Skin epidermis (tissue), 12 donors: ENCODE results near the gene RNASE13.
"Not testable (repeated sequence)": the region's sequence is repeated elsewhere in the genome, so short reads cannot be mapped to it uniquely, and the experiment has no call there.

Experiments used
- H3K27ac ChIP-seq, 21 experiments: fragments of 200-600 bp; sonication (generic) in 11 of 21; one replicate each; pipeline ENCODE4 v1.5.0; 2020; ENCODE audit warnings: mild to moderate bottlenecking in 3 of 21, inconsistent platforms in 2 of 21, moderate library complexity in 2 of 21
- H3K4me3 ChIP-seq, 7 experiments: fragments of 200-600 bp; sonication (generic) in 2 of 7; one replicate each; pipeline ENCODE4 v1.5.0; 2020; ENCODE audit warnings: inconsistent platforms in 2 of 7, mild to moderate bottlenecking in 2 of 7, moderate library complexity in 1 of 7

Gene RNASE13

DNA sequence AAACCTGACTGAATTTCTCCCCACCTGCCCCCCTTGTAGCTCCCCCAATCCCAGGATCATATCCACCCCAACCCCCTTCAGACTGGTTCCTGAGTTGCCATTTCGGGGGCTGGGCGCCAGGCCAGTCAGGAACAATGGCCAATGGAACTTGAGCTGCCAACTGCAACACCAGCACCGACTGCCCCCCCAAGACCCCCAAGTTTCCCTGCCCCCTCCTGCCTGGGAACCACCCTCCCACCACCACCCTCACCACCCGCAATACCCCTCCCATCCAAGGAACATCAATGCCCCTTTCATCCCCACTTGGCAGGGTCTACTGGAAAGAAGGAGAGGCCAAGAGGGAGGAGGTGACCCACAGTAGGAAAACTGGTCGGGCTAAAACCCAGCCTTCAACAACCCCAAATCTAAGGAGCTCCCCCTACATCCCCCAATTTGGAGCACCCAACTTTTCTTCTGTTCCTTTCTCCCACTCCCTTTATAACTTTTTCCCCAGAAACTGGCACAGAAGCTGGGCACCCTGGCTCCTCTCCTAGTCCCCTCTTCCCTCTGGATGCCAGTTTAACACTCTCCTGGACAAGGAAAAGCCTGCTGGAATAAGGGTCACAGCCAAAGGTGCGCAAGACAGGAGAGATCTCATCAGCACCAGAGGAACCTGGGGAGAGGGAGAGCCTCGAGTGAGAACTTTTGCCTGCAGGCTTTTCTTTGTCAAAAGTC lies 8.2 kb downstream of the RNASE13 start:
- Histone ChIP-seq H3K27ac (peak overlapping the region in 10 of 21 experiments; percentile 21 to 85 (median 78)), H3K4me3 (no peak overlapping the region)

DNA sequence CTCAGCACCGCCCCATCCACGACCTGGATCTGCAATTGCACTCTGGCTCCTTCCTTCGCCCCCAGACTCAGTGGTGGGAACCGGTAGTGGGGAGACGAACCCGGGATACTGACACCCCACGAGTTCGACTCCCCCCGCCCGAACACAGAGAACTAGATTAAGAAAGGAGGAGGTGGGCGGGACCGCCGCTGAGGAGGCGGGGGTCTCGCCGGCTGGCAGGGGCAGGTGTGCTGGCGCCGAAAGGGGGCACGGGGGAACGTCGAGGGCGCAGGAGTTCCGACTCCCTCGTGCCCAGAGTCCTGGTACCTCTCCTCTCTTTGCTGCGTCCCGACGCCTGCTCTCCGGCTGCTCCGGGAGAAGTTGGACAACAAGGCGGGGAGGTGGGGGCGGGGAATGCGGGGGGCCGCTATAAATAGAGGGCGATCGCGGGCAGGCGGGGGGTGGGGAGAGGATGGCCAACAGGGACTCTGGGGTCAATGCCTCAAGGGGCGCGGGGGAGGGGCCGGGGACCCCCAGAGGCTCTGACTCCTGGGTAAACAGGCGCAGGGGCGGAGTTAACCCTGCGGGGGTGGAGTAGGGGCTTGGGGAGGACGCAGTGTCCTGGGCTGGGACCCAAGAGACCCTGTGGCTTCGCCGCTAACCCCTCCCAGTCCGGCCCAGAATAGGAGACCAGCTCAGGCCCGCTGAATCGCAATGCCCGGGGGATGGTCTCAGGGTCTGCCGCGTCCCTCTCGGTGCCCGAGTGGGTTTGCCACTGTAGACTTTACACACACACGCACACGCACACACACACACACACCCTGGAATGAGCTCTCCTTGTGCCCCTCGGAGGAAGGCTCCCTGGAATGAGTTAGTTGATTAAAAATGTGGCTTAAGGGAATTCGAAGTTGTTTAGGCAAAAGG lies 9.0 kb downstream of the RNASE13 start:
- peak overlapping the region in 20 of 21 experiments; percentile 3 to 85 (median 76) for H3K27ac ChIP-seq
- peak overlapping the region; percentile 47 to 74 (median 67) for H3K4me3 ChIP-seq

DNA sequence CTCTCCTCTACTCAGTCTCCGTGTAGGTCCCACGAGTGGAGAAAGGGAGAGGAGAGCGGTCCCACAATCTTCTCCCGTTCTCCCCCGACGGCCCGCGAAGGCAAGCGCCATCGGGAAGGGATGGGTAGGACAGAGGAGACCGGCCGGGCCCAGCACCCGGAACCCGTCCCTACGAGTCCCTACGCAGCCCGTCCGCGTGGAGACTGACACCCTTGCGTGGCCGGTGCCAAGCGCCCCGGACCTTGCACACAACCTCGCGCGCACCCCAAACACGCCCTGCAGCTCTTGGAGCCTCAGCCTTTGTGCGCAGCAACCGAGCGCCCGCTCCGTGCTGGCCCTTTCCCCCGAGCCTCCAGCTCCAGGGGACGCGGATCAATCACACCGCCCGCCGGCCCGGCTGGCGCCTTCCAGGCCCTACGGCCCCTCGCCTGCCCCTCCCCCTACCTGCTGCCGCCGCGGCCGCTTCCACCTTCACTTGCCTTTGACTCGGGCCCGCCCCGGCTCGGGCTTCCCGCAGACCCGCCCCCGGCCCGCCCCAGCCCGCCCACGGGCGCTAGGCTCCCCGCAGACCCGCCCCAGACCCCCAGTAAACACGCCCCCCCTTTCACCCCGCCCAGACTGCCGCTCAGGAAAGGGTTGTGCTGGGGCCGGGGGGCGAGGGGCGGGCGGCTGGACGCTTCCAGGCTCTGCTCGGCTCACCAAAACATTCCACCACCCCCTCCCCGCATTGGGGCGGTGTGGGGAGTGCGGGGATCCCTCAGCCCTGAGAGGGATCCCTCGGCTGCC lies 9.8 kb downstream of the RNASE13 start, which contains the start of gene NDRG2:
NDRG2 (minus strand) TSS at position 477 of the 786 bp plus-strand sequence. CDS start 1,746 bp downstream, outside the sequence.
- Histone ChIP-seq H3K27ac (peak within 1 kb of the TSS in 20 of 21 experiments; percentile 3 to 85 (median 76)), H3K4me3 (peak within 1 kb of the TSS; percentile 47 to 74 (median 67))

DNA sequence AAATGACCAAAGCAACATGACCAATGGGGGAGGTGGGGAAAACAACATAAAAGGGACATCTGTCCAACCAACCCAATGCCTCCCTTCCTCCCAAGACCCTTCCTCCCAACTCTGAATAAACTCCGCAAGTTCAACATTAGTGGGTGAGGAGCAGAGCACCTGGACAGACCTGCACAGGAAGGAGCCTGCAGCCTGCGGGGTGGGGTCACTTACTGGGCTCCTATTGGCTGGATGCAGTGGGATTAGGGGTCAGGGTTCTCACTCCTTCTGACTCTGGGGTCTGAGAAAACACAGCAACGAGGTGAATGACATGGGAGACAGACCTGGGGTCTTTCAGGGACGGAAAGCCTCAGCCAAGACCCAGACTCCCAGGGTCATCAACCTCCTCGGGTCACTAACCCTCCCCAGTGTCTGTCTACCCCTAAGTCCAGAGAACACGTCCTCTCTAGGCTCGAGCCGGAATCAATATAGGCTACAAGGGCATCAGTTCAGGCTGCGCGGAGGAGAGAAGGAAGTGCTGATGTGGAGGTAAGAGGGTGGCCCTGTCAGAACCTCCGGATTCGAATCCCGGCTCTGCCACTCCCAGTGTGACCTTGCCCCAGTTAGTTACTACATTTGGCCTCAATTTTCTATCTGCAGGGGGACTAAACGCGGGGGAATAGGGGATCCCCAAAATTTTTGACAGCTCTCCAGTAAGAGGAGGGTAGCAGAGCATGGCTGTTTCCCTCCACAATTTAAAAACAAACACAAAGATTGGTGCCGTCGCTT lies 10.6 kb downstream of the RNASE13 start:
- Histone ChIP-seq H3K4me3 (peak overlapping the region; percentile 47 to 74 (median 67)), H3K27ac (peak overlapping the region in 18 of 21 experiments; percentile 52 to 85 (median 76))

DNA sequence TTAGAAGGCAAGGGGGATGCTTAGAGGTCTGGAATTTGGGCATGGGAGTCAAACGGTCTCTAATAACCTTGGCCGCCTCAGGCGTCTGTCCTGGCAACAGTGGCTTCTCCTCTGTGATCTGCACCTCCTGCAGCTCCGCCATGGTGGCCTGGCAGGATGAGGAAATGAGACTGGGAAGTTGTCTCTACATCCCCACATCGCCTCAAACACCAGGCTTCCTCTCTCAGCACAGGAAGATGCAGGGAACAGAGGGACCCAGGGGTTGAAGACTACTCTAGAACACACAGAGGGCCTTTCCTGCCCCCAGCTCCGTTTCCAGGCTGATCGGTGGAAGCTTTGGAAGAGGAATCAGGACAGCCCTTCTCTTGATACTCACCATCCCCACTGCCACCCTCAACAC lies 11.4 kb downstream of the RNASE13 start:
- H3K4me3 ChIP-seq: peak overlapping the region in 2 of 7 experiments; percentile 54 to 71
- peak overlapping the region in 9 of 21 experiments; percentile 26 to 85 (median 78) for H3K27ac ChIP-seq

DNA sequence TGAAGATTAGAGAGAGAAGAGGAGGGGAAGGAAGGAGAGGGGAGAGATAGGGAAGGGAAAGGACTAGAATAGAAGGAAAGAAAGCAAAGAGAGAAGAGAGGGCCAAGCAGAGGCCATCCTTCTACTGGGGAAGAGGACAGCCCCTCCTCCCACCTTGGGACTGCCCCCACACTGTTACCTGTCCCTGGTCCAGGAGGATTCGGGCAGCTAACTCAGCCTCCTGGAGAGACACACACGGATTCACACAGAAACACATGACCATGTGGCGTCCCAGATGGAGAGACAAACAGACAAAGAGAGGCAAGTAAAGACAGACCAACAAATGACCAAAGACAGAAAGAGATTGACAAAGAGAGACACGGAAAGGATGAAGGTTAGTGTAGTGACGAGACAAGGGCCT lies 11.9 kb downstream of the RNASE13 start:
- Histone ChIP-seq H3K27ac (peak overlapping the region in 8 of 21 experiments; percentile 11 to 85 (median 26)), H3K4me3 (peak overlapping the region in 1 of 7 experiments; percentile 54)

DNA sequence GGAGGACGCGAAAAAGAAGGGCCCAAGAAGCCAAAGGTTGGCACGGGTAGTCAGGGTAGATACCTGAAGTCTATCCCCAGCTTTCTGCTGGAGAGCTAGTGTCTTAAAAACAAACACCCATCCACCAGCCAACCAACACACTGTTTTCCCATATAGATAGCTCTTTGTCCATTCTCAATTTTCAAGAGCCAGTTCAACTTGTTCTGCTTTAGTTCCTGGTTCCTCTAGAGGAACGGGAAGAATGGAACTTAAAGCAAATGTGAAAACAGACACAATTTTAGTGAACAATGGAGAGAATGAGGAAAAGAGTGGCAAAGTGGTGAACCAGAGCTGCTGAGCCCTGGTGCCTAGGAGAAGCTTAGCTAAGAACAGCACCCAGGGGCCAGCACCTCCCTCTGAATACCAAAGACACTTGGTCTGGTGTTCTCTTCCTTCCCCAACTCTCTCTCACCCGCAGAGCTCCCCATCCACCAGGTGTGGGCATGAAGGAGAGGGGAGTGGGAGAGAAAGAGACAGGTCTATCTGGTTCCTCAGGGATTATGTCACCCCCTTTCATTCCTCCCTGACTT lies 13.5 kb downstream of the RNASE13 start:
- H3K27ac ChIP-seq: peak overlapping the region in 8 of 21 experiments; percentile 8 to 54 (median 22)
- no peak overlapping the region for H3K4me3 ChIP-seq

DNA sequence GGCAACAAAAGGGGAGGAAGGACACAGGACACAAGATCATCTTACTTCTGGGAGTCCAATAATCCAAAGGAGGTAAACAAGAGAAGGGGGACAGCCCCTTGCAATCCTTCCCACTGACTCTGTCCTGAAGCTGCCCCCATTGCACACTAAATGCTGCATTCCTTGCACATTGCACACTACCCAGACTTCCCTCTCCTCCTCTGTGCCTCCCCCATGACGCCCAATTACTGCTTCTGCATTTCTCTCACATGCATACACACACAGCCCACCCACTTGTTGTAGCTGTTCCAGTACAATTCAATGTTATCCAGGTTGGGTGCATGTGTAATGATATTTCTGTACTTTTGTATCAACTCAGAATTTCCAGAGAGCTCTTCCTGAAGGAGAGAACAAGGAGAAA lies 15.2 kb downstream of the RNASE13 start:
- H3K27ac ChIP-seq: peak overlapping the region in 1 of 21 experiments; percentile 8

DNA sequence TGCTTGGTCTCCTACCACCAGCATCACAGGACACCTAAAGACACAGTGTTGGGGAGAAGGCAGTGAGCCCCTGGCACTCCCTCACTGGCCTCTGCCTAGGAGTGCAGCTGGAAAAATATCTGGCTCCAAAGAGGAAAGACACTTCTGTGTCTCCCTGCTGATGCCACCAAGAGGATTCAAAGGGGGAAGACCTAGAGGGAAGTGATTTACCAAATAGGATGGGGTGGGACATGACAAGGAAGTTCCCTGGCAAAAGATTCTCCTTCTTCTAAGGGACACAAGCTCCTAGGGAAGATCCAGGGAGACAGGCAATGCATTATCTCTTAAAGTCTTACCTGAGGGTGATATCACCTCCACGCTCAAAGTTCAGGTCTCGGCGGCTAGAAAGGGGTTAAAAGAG lies 15.8 kb downstream of the RNASE13 start:
- Histone ChIP-seq H3K4me3 (no peak overlapping the region), H3K27ac (peak overlapping the region in 1 of 21 experiments; percentile 27)

More for the DNA sequence above, 15.2 kb downstream of the RNASE13 start:
- no peak overlapping the region for H3K4me3 ChIP-seq

DNA sequence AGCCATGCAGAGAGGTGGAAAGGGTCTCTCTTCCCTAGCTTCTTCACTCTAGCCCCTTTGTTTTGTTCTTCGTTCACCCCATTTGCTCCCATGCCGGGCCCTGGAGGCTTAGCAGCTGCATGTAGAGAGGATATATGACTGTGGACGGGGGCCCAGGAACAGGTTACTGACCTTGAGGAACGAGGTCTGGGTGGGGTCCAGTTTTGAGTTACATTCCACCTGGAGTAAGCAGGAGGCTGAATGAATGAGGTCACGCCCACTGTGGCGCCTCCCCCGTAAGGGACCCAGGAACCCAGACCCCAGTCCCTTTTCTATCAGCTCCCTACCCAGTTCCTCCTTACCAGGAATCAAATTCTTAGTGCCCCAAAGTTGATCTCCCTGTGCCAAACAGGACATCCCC lies 16.3 kb downstream of the RNASE13 start:
- H3K27ac ChIP-seq: no peak overlapping the region

DNA sequence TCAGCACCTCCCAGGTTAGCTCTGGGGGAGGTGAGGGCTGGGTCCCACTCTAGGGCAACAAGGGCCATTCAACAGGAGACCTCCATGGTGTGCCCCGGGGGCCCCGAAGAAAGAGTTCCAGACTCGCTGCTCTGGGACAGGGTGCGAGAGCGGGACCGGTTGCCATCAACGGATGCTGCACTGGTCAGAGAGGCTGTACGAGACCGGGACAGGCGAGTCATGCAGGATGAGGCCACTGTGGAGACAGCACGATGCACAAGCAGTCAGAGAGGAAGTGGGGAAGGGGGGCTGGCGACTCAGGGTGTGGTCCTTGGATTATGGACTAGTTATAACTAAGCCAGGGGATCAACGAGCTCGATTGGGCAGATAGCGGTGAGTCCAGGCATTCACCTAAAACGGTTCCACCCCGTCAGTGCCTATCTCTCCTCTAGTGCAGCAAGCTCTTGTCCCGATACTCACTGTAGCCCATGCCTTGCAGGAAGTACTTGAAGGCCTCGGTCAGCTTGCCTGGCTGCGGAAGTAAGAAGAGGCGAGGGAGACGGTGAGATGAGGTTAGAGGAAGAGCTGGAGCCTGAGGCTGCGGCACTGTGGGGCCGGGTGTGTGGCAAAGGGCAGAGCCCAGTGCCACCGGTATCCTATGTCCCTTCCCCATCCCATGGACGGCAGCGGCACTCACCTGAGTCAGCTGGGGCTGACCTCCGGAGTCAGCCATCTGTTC lies 16.9 kb downstream of the RNASE13 start:
- Histone ChIP-seq H3K4me3 (no peak overlapping the region), H3K27ac (no peak overlapping the region)

More for the DNA sequence above, 16.3 kb downstream of the RNASE13 start:
- no peak overlapping the region for H3K4me3 ChIP-seq

DNA sequence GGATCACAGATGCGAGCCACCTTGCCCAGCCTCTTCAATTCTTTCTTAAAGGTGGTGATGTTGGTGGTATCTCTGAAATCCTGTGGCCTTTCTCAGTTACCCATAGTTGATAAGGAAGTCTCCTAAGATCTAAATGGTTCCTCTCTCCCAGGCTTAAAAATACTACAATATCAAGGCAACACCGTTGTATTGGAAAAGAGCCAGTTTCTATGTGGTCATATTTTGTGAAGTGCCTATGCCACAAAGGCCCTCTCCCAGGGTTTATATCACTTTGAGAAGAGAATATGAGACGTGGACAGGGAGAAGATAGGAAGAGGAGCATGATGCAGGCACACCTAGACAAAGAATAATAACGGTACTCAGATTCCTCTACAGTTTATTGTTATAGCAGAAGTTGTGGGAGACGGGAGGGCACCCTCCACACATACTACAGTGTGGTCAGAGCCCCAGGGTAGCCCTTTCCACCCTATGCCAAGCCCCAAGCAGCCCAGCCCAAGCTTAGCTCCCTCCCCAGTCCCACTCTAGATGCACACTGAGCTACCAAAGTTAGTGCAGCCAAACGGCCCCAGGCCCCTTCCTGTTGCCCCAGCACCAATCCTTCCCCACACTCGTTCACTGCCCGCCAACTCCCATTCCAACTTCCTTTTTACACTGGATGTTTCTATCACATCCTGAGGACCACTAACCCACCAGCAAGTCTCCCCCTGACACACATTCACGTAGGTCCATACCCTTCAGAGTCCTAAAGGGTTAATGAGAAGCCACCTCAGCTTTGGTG lies 18.0 kb downstream of the RNASE13 start:
- H3K4me3 ChIP-seq: no peak overlapping the region
- no peak overlapping the region for H3K27ac ChIP-seq

DNA sequence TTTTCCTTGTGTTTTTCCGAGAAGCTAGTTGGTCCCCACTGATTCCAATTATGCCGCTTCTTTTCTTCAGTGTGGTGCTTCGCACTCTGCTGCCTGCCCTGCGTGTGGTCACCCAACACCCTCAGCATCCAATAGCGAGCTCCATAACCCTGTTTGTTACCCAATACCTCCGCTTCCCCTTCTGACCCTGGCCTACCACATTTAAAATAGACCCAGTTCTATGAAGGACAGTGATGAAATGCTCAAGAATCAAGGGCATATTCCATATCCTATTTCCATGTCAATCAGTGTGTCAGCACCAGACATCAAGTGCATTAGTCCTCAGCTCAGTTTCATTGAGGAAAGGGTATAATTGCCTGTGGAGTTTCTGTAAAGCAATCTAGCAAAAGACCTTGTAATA lies 19.3 kb downstream of the RNASE13 start:
- Histone ChIP-seq H3K4me3 (no peak overlapping the region), H3K27ac (no peak overlapping the region)

DNA sequence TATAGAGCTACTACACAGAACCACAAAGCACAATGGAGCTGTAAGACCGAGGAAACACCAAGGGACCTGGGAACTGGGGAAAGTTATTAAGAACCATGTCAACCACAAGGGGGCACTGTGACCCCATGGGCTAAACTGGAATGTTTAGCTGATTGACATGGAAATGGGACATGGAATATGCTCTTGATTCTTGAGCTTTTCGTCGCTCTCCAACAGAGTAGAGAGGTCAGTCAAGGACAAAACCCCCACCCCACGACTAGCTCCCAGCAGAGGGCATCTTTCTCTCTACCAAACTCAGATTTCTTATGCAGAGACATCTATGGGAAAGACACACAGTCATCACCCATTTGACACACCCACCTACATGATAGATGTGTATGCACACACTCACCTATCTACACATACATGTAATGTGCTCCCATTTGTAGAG lies 19.8 kb downstream of the RNASE13 start:
- no peak overlapping the region for H3K27ac ChIP-seq
- no peak overlapping the region for H3K4me3 ChIP-seq

DNA sequence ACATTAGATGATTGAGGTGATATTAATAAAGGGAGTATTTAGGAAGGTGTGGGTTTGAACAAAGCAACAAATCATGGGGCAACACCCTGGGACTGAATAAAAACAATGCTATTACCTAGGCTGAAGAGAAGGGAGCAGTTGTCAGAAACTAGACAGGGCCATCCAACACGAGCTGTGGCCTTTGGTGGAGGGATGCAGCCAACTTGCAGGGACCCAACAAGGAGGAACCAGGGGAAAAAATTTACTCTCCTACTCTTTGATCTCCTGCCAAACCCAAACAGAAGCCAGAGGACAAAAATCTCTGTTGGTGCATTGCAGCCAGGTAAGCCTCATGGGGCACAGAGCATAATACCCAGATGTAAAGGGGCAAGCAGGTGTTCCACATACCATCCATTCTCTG lies 23.5 kb downstream of the RNASE13 start:
- no peak overlapping the region for H3K4me3 ChIP-seq
- no peak overlapping the region for H3K27ac ChIP-seq

DNA sequence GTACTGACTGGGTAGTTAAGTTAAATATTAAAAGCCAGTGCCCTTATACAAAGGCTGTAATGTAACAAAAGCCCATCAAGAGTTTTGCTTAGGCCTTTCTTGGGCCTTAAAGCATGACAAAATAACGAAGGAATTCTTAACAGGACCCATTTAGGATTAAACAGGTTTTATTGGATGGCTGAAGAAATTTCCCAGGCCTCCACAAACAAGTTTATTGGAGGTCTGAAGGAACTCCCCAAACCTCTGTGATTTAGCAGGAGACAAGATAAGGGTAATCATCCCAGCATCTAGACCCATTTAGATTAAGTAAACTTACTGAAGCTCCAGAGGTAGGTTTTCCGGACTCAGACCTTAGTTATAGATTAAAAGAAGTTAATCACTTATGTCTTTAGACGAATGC lies 24.9 kb downstream of the RNASE13 start:
- not testable (repeated sequence) for H3K27ac ChIP-seq, H3K4me3 ChIP-seq

DNA sequence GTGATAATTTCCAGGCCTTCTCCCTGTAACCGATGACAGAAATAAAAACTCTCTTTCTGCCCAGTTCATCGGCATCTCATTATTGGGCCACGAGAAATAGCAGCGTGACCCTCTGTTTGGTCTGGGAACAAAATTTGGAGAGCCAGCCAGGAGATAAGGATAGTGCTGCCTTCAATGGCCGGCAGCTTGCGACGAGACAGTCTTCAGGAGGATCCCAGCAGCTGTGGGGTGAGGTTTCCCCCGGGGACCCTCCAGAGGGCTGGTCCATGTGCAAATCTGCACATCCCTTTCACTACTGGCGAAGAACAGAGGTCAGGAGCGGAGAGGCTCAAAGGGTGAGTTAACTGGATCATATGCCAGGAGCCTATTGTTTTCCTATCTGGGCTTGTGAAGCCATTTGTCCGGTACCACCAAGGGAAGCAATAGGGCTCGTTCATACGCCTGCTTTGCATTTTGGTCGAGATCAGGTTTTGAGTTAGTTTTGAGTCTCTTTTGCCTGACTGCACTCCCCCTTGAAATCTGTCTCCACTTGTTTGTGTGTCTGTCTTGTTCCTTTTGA lies 30.7 kb downstream of the RNASE13 start:
- Histone ChIP-seq H3K4me3 (no peak overlapping the region), H3K27ac (no peak overlapping the region)
